GM18861 (cell line): ENCODE data around the gene ARX.

ENCODE experiments used
- ATAC-seq: cut with Tn5 transposase; IDR thresholded peaks from one replicate; pipeline ENCODE4 v1.9.1; 2021; ENCODE audit not compliant: unreplicated experiment

The ARX gene

GRCh38 chrX:25015486-25016360 is at the start of gene ARX:
TSS of gene ARX (minus strand) at chrX:25015965. CDS start at chrX:25015737, 228 bp downstream.
- ATAC-seq, result peak; percentile 69

GRCh38 chrX:25059273-25059672 is 43.5 kb upstream of the ARX start:
- ATAC-seq, result no peak

- no peak for ATAC-seq
These were observed 37.2 kb upstream of the ARX start for GRCh38 chrX:25052798-25053534.

GRCh38 chrX:25049971-25050370 is 34.2 kb upstream of the ARX start:
- ATAC-seq, result no peak

GRCh38 chrX:25049357-25049756 is 33.6 kb upstream of the ARX start:
- no peak for ATAC-seq

GRCh38 chrX:25048178-25048577 is 32.4 kb upstream of the ARX start:
- no peak for ATAC-seq

- no peak for ATAC-seq
These were observed 27.4 kb upstream of the ARX start for GRCh38 chrX:25043192-25043591.

- no peak for ATAC-seq
These were observed 23.3 kb upstream of the ARX start for GRCh38 chrX:25039036-25039435.

GRCh38 chrX:25034889-25035288 is 19.1 kb upstream of the ARX start:
- ATAC-seq, result no peak

- ATAC-seq, result no peak
These were observed 13.6 kb upstream of the ARX start for GRCh38 chrX:25029288-25029825.

- ATAC-seq, result no peak
These were observed 13.0 kb upstream of the ARX start for GRCh38 chrX:25028726-25029125.

GRCh38 chrX:25026576-25026975 is 10.8 kb upstream of the ARX start:
- no peak for ATAC-seq

- ATAC-seq, result no peak
These were observed 9.8 kb upstream of the ARX start for GRCh38 chrX:25025615-25026014.

GRCh38 chrX:25023908-25024307 is 8.1 kb upstream of the ARX start:
- no peak for ATAC-seq

- ATAC-seq, result no peak
These were observed 6.9 kb upstream of the ARX start for GRCh38 chrX:25022499-25023325.

- no peak for ATAC-seq
These were observed 5.2 kb upstream of the ARX start for GRCh38 chrX:25020905-25021449.

- ATAC-seq, result no peak
These were observed 4.7 kb upstream of the ARX start for GRCh38 chrX:25020391-25020904.

- ATAC-seq, result no peak
These were observed 4.1 kb upstream of the ARX start for GRCh38 chrX:25019707-25020390.

- ATAC-seq, result no peak
These were observed 2.9 kb upstream of the ARX start for GRCh38 chrX:25018682-25019081.

- ATAC-seq, result no peak
These were observed 2.0 kb upstream of the ARX start for GRCh38 chrX:25017667-25018247.
